Transverse colon (tissue), 3 donors: ENCODE data around the gene SLC37A2.

Experiments
- POLR2A ChIP-seq: fragments of 450-650 bp; IDR thresholded peaks from one replicate; pipeline ENCODE4 v1.6.1; 2016; ENCODE audit warnings: antibody characterized with exemption, mild to moderate bottlenecking, moderate library complexity
- TF ChIP-seq, protein P1 (sequence below), 5 experiments: fragments of 200-600 bp in 3 of 5; fragments of 450-650 bp in 2 of 5; sonication (generic) in 3 of 5; IDR thresholded peaks; 1 replicate in 2 of 5; 2 replicates in 3 of 5; pipeline ENCODE4 v1.5.1; 2016 to 2017; ENCODE audit warnings: antibody characterized with exemption in 5 of 5, inconsistent platforms in 3 of 5, mild to moderate bottlenecking in 2 of 5, moderate library complexity in 1 of 5

DNA sequence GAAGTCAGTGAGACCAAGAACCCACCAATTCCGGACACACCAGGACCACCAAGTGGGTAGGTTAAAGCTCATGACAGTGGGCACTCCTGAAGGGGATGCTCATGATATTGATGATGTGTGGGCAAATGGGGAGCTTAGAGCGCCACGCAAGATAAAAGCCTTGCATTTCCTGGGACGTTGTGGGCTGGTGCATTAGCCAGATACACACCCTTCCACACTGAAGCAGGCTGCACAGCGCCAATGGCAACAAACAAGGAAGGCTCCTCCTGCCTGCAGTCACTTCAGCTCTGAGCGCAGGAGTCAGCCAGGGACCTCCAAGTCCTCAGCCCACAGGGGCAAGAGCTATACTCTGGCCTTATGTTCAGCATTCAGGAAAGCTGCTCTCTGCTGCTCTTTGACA lies 27.7 kb downstream of the SLC37A2 start:
- no peak for TF ChIP-seq POLR2A
- TF ChIP-seq, protein P1, sequence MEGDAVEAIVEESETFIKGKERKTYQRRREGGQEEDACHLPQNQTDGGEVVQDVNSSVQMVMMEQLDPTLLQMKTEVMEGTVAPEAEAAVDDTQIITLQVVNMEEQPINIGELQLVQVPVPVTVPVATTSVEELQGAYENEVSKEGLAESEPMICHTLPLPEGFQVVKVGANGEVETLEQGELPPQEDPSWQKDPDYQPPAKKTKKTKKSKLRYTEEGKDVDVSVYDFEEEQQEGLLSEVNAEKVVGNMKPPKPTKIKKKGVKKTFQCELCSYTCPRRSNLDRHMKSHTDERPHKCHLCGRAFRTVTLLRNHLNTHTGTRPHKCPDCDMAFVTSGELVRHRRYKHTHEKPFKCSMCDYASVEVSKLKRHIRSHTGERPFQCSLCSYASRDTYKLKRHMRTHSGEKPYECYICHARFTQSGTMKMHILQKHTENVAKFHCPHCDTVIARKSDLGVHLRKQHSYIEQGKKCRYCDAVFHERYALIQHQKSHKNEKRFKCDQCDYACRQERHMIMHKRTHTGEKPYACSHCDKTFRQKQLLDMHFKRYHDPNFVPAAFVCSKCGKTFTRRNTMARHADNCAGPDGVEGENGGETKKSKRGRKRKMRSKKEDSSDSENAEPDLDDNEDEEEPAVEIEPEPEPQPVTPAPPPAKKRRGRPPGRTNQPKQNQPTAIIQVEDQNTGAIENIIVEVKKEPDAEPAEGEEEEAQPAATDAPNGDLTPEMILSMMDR (IDR thresholded peaks at IDR 0.05), result no peak
